Right renal cortex interstitium (tissue), 3 donors: Measurements from ENCODE around the gene CGB8. TPM values are rescaled to one million over a fixed set of nuclear protein-coding genes. Genes with fewer than 3 reads are reported as not detected.
"Not testable (repeated sequence)": the region's sequence is repeated elsewhere in the genome, so short reads cannot be mapped to it uniquely, and the experiment has no call there.

ENCODE experiments used
- DNase-seq, 3 donors: peaks; one replicate each; pipeline ENCODE4 v3.0.0-alpha.2; 2013; ENCODE audit warnings: low read depth in 3 of 3, low spot score in 2 of 3
- polyA plus RNA-seq, 3 donors: library from polyadenylated mRNA; unstranded; fragments of 120-200 nt; gene quantifications; one replicate each; pipeline ENCODE4 v1.2.1, GENCODE V29; 2013; ENCODE audit not compliant: insufficient read length in 3 of 3

CGB8 gene
- polyA plus RNA-seq, 3 donors, result not detected

DNA sequence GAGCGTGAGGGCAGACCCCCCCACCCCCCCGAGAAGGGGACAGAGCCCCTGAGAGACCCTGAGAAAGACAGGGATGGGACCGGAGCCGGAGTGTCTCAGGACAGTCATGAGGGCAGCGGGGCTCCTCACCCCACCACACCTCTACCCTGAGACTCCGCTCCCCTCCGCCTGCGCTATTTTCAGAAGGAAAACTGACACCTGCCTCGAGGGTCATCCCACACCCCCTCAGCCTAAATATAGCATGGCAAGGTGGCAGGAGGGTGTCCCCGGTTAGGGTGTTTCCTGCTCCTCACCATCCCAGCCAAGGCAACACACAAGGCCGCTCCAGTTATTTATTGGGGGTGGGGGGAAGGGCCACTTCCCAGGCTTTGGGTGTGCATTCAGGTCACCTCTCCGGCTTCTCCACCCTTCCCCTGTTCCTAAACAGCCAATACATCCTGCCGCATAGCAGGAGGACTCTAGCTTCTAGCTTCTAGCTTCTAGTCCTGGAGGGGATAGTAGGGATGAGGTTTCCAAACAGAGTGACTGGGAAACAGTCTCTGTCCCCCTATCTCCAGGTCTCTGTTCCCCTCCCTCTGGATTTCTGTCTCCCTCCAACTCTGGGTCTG, 17.1 kb upstream of the CGB8 start:
- DNase-seq, result no peak

DNA sequence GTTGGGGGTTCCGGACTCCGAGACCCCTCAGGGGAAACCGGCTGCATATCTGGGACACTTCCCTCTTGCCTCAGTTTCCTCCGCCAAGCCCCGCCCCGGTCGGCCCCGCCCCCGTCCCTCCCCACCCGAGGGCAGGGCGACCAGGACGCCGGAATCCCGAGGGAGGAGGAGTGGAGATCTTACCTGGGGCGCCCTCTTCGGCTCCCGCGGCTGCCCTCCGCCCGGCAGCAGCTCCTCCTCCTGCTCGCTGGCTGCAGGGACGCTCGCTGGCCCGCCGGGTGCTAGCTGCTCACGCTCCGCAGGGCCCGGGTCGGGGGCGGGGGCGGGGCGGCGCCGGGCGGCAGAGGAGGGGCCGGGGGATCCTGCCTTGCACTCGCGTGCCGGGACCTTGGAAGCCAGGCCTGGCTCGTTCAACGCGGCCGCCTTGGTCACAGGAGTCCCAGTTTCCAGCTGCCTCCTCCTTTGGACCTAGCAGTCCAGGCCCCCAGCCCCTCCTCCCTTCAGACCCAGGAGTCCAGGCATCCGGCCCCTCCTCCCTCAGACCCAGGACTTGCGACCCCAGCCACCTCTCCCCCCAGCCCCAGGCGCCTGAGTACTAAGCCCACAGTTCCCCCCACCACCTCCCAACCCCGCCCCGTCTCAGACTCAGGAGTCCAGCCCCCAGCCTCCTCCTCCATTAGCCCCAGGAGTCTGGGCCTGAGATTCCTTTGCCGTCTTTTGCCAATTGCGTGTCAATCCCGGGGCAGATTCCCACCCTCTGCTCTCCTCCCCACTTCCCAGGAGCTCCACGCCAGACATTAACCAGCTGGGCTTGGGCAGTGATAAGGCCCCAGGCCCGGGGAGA, 16.1 kb upstream of the CGB8 start, which contains the start of gene NTF4:
NTF4 (minus strand) TSS at position 51 of the 844 bp plus-strand sequence. CDS start 2,821 bp downstream, outside the sequence.
- DNase-seq, result no peak

DNA sequence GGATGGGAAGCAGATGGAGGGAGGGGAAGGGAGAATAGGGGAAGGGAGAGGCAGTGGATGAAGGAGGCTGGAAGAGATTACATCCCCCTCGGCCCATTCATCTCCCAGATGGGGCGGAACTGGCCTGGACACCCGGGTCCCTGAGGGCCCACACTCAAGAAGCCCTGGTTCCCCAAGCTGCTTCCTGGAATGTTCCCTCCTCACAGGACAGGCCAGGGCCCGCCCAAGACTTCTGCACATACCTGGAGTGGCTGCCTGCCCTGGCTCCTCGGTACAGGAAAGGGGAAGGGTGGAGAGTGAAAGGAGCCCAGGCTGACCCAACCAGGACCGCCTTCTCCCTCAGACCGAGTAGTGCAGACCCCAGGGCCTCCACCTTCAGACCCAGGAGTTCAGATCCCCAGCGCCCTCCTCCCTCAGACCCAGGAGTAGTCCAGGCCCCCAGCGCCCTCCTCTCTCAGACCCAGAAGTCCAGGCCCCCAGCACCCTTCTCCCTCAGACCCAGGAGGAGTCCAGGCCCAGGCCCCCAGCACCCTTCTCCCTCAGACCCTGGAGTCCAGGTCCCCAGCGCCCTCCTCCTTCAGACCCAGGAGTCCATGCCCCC, 15.2 kb upstream of the CGB8 start:
- DNase-seq, result no peak

DNA sequence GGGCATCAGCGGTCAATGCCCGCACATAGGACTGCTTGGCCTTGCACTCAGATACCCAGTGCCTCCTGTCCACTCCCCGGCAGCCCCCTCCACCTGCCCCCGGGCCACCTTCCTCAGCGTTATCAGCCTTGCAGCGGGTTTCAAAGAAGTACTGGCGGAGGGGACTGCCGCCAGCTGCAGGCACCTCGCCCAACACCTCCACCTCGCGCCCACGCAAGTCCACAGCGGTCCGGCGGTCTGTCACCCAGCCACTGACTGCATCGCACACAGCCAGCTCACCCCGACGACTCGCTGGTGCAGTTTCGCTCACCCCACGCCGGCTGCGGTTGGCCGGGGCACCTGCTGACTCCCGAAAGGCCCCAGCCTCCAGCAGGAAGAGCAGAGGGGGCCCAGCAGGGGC, 12.5 kb upstream of the CGB8 start:
- no peak for DNase-seq

- no peak for DNase-seq
Observed at GRCh38 chr19:49061000-49061399, 12.1 kb upstream of the CGB8 start.

- no peak for DNase-seq
Observed at GRCh38 chr19:49059053-49059452, 10.1 kb upstream of the CGB8 start.

GRCh38 chr19:49058562-49058961, 9.7 kb upstream of the CGB8 start:
- no peak for DNase-seq

DNA sequence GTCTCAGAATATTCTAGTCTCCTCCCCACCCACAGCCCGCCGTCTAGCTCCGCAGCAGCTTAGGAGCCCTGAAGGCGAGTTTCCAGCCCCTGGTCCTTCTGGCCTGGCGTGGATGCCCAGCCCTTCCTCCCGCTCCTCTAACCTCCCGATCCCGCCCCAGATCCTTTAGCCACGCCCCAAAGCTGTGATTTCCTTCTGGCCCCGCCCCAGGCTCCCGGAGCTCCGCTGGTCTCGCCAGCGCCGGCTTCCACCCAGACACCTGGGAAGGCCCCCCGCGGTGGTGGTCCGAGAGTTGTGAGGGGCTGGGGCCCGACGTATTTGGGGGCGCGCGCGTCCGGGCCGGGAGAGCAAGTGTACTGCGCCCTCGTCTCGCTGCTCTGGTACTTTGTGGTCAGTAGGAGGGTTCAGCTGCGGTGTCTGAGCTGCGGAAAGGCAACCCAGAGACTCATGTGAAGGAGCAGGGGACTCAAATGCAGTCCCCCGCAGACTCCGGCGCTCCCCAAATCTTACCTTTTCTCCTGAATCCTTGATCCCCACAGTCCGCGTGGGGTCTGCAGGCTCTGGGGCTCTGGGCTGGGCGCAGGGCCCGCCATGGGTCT, 8.8 kb upstream of the CGB8 start, which contains the start of gene CGB7:
CGB7 (minus strand) TSS at position 114 of the 599 bp plus-strand sequence. CDS start 2,374 bp downstream, outside the sequence.
- DNase-seq, result no peak

DNA sequence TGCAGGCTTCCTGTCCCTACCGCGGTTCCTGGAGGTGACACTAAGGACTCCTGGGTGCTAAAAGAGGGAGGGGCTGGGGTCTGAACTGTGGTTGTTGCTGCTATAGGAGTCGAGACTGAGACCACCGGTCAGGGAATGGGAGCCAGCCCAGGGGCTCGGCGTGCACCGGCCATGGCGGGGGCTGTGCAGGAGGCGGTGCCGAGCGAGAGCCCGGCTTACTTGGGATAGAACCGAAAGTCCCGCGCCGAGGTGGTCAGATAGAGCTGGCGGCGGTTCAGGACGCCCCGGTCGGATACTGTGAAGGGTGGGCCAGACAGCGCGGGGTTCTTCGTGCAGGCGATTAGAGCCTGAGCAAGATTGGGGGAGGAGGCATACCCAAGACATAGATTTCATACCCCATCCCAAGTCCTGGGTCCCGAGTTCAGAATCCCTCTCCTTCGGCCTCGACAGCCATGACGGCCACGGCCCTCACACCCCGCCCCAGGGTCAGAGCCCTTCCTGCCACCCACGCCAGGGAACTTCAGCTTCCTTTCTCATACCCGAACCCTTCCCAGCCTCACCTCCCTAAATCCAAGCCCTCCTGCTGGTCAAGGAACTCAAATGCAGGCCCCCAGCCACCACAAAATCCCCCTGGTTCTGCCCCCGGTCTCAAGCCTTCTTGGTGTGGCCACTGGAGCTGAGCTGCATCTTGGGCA, 8.1 kb upstream of the CGB8 start:
- DNase-seq, result not testable (repeated sequence)

DNA sequence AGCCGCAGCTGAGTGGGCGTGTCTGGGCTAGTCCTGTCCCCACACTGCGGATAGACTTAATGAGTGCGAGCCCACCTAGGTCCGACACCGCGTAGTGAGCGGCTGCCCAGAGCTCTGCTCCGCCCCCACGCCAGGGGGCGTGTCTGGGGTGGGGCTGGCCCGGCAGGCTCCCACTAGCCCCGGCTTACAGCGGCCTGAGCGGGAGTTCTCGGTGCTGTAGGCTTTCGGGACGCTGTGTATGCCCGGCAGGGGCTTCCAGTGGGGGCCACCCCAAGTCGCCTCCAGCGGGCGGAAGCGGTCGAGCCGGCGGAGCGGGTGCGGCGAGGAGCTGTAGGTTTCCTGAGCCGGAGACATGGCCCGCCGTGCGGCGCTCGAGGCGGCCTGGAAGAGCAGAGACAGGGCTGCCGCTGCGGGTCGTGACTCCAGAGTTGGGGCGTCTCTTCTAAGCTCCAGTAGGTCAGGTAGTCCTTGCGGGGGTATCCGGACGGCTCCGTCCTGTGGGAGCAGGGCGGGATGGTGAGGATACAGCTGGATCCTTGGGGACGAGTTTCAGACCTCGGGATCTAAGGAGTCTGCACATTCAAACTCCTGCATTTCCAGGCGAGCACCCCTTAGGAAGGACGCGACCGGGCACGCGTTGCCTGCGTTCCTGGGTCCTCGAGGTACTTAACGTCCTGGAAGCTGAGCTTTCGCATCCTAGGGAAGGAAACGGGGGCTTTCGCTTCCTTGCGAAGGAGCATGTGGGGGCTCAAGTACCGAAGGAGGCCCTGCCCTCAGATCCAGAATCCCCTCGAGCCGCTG, 7.4 kb upstream of the CGB8 start:
- no peak for DNase-seq

GRCh38 chr19:49050376-49051033, 1.6 kb upstream of the CGB8 start:
- not testable (repeated sequence) for DNase-seq

DNA sequence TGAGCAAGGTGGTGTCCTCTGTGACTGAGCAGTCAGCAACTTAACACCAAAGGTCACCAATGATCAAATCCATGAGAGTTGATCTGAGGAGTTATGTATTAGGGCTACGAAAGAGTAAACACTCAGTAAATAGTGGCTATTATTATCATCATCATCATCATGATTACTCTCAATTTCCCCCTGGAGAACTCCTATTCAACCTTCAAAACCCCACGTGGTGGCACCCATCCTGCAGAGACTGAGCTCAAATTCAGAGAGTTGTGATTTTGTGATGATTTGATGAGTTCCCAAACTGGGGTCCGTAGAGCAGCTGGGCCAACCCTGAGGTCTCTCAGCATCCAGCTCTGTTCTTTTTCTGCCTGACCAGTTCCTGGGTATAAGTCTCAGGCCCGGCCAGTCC, 923 bp upstream of the CGB8 start:
- DNase-seq, result not testable (repeated sequence)

- DNase-seq, result not testable (repeated sequence)
Observed at GRCh38 chr19:49043548-49043947, 5.4 kb downstream of the CGB8 start, which contains the start of gene CGB5. TSS of gene CGB5 (plus strand) at chr19:49043848. CDS start at chr19:49044210, 362 bp downstream.

GRCh38 chr19:49042666-49043065, 6.2 kb downstream of the CGB8 start:
- DNase-seq, result not testable (repeated sequence)

DNA sequence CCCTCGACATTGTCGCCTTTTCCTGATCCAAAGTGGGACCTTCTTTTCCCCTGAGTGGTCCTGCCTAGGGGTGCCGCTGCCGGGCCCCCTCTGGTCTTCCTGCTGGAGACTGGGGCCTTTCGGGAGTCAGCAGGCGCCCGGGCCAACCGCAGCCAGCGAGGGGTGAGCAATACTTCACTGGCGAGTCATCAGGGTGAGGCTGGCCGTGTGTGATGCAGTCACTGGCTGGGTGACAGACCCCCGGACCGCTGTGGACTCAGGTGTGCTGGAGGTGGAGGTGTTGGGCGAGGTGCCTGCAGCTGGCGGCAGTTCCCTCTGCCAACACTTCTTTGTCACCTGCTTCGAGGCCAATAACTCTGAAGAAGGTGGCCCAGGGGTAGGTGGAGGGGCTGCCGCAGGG, 6.7 kb downstream of the CGB8 start:
- no peak for DNase-seq

GRCh38 chr19:49039736-49040135, 9.2 kb downstream of the CGB8 start:
- not testable (repeated sequence) for DNase-seq

DNA sequence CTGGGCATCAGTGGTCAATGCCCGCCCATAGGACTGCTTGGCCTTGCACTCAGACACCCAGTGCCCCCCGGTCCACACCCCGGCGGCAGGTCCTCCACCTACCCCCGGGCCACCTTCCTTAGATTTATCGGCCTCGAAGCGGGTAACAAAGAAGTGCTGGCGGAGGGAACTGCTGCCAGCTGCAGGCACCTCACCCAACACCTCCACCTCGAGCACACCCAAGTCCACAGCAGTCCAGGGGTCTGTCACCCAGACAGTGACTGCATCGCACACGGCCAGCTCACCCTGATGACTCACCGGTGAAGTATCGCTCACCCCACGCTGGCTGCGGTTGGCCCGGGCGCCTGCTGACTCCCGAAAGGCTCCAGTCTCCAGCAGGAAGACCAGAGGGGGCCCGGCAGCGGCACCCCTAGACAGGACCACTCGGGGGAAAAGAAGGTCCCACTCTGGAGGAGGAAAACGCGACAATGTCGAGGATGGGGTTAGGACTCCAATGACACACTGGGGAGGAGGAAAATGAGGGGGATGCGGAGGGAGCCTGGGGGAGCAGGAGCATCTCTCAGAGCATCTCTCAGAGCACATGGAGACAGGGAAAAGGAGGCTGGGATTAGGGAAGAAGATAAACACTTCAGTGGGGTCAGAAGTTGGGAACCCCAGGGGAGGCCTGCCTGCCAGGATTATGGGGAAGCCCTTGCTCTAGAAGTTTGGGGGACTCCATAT, 10.2 kb downstream of the CGB8 start:
- DNase-seq, result not testable (repeated sequence)

- DNase-seq, result not testable (repeated sequence)
Observed at GRCh38 chr19:49038111-49038510, 10.8 kb downstream of the CGB8 start.
